Measurements from ENCODE around the gene M1AP. TPM values are rescaled to one million over a fixed set of nuclear protein-coding genes. Genes with fewer than 3 reads are reported as not detected.
A peak's percentile ranks its signal among the peaks of the same experiment; 100 is the strongest.

The M1AP gene
- total and polyA plus RNA-seq, 9 donors: 0.36 to 0.72 (median 0.45) TPM; not detected in 3

DNA sequence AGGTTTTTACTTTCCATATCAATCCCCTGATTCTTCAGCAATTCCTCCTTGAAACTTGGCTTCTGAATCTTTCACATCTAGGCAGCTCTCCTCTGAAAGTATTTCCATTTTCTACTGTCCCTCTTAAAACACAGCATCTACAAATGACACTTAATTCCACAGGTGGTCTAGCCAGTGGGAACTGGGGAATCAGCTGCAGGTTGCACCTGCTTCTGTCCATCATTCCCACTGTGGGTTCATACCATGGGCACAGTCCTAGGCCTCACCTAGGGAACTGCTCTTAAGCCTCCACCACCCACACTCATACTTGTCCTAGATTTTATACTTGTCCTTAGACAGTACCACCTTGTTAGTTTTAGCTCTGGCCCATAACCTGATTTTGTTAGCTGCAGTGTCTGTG is 96.6 kb downstream of the M1AP start:
- Histone ChIP-seq H3K4me3 (no peak overlapping the region), H3K27me3 (no peaks in the 10 kb centered on the region), H3K4me1 (ENCODE audit: insufficient read depth) (peaks cover 11% of the 10 kb centered on the region), H3K9me3 (no peaks in the 10 kb centered on the region), H3K36me3 (no peaks in the 10 kb centered on the region), H3K27ac (no peak overlapping the region)
- no peak for DNase-seq
- TF ChIP-seq EP300 (IDR thresholded peaks at IDR 0.05) (no peak), POLR2A (IDR thresholded peaks at IDR 0.05) (no peak)
- TF ChIP-seq, protein P1, sequence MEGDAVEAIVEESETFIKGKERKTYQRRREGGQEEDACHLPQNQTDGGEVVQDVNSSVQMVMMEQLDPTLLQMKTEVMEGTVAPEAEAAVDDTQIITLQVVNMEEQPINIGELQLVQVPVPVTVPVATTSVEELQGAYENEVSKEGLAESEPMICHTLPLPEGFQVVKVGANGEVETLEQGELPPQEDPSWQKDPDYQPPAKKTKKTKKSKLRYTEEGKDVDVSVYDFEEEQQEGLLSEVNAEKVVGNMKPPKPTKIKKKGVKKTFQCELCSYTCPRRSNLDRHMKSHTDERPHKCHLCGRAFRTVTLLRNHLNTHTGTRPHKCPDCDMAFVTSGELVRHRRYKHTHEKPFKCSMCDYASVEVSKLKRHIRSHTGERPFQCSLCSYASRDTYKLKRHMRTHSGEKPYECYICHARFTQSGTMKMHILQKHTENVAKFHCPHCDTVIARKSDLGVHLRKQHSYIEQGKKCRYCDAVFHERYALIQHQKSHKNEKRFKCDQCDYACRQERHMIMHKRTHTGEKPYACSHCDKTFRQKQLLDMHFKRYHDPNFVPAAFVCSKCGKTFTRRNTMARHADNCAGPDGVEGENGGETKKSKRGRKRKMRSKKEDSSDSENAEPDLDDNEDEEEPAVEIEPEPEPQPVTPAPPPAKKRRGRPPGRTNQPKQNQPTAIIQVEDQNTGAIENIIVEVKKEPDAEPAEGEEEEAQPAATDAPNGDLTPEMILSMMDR (IDR thresholded peaks at IDR 0.05): no peak
- intact Hi-C loops (cut with DNase I): no loop called here

DNA sequence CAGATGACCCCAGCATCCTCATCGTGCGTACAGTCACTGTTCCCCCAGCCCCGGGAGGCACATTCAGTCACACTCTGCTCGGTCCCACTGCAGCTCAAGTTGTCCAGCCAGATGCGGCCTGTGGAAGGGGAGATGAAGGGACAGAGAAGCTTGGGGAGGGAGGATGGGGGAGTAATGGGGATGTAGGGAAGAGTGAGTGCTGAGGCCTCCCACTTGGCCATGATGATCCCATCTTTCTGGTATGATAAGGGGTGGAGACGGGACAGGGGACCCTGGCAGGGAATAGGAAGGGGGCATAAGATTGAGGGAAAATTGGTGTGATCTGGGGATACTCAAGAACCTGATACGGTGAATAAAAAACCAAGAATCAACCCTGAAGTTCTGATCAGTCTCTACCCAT is 97.9 kb downstream of the M1AP start:
- H3K4me3 ChIP-seq: no peak overlapping the region
- no peaks in the 10 kb centered on the region for H3K27me3 ChIP-seq
- H3K27ac ChIP-seq: no peak overlapping the region
- H3K9me3 ChIP-seq: no peaks in the 10 kb centered on the region
- H3K36me3 ChIP-seq: no peaks in the 10 kb centered on the region
- DNase-seq: no peak
- WGBS, 3 donors: 93 to 94% (median 93%) methylated on average over 7 of the region's 7 CpGs
- intact Hi-C loops (cut with DNase I): no loop called here
- TF ChIP-seq EP300 (IDR thresholded peaks at IDR 0.05) (no peak), POLR2A (IDR thresholded peaks at IDR 0.05) (no peak)
- TF ChIP-seq, protein P1 (IDR thresholded peaks at IDR 0.05): no peak
- peaks cover 11% of the 10 kb centered on the region for H3K4me1 ChIP-seq (ENCODE audit: insufficient read depth)

- Histone ChIP-seq H3K36me3 (no peaks in the 10 kb centered on the region), H3K9me3 (no peaks in the 10 kb centered on the region), H3K27ac (peak overlapping the region in 1 of 2 donors; percentile 16), H3K4me3 (peak overlapping the region; percentile 40), H3K4me1 (ENCODE audit: insufficient read depth) (peaks cover 11% of the 10 kb centered on the region), H3K27me3 (no peaks in the 10 kb centered on the region)
- WGBS, 3 donors: 7 to 11% (median 8%) methylated on average over 59 to 85 of the region's 85 CpGs
- DNase-seq: peak; percentile 58 to 78 (median 68)
- intact Hi-C loops (cut with DNase I): no loop called here
- TF ChIP-seq, protein P1 (IDR thresholded peaks at IDR 0.05): no peak
- TF ChIP-seq POLR2A (IDR thresholded peaks at IDR 0.05) (peak; percentile 18), EP300 (IDR thresholded peaks at IDR 0.05) (no peak)
Measured at GRCh38 chr2:74548900-74549826, 99.0 kb downstream of the M1AP start.

- WGBS, 3 donors: 12 to 15% (median 13%) methylated on average over 26 of the region's 26 CpGs
- Histone ChIP-seq H3K27me3 (no peaks in the 10 kb centered on the region), H3K4me1 (ENCODE audit: insufficient read depth) (peaks cover 9% of the 10 kb centered on the region), H3K4me3 (peak overlapping the region; percentile 40), H3K36me3 (no peaks in the 10 kb centered on the region), H3K9me3 (no peaks in the 10 kb centered on the region), H3K27ac (peak overlapping the region in 1 of 2 donors; percentile 16)
- TF ChIP-seq EP300 (IDR thresholded peaks at IDR 0.05) (no peak), POLR2A (IDR thresholded peaks at IDR 0.05) (no peak)
- TF ChIP-seq, protein P1 (IDR thresholded peaks at IDR 0.05): no peak
- intact Hi-C loops (cut with DNase I): no loop called here
- DNase-seq: no peak
Measured at GRCh38 chr2:74548285-74548899, 99.7 kb downstream of the M1AP start.
